Measurements from ENCODE around the gene TAF8. TPM values are rescaled to one million over a fixed set of nuclear protein-coding genes. Genes with fewer than 3 reads are reported as not detected.

TAF8 gene
- total RNA-seq, 2 donors from 2014 or later = 20.5 to 25.3 TPM

- intact Hi-C loops (cut with DNase I) = no loop called here
- ATAC-seq (peak; percentile 50 to 64), DNase-seq (no peak)
Observed at GRCh38 chr6:42086046-42087035, 36.0 kb downstream of the TAF8 start.

- ATAC-seq (peak; percentile 85 to 93), DNase-seq (peak; percentile 47)
- intact Hi-C loops (cut with DNase I) = no loop called here
Observed at GRCh38 chr6:42088101-42088591, 37.8 kb downstream of the TAF8 start.

GRCh38 chr6:42090819-42091717, 40.7 kb downstream of the TAF8 start:
- ATAC-seq (no peak), DNase-seq (no peak)
- intact Hi-C loops (cut with DNase I) = no loop called here

- intact Hi-C loops (cut with DNase I) = no loop called here
- DNase-seq (no peak), ATAC-seq (no peak)
Observed at GRCh38 chr6:42091718-42092023, 41.3 kb downstream of the TAF8 start.

- peak; percentile 80 to 90 for ATAC-seq
- intact Hi-C loops (cut with DNase I) = no loop called here
- peak; percentile 45 for DNase-seq
Observed at GRCh38 chr6:42093582-42094329, 43.4 kb downstream of the TAF8 start.

- no peak for DNase-seq
- no peak for ATAC-seq
- intact Hi-C loops (cut with DNase I) = no loop called here
Observed at GRCh38 chr6:42095094-42095493, 44.8 kb downstream of the TAF8 start.

GRCh38 chr6:42095776-42096541, 45.6 kb downstream of the TAF8 start:
- intact Hi-C loops (cut with DNase I) = no loop called here
- DNase-seq (no peak), ATAC-seq (no peak)

GRCh38 chr6:42099340-42100028, 49.2 kb downstream of the TAF8 start:
- DNase-seq (peak; percentile 36), ATAC-seq (peak; percentile 28 to 83)
- intact Hi-C loops (cut with DNase I) = no loop called here

GRCh38 chr6:42100029-42100901, 49.9 kb downstream of the TAF8 start:
- DNase-seq (no peak), ATAC-seq (peak in 1 of 2 donors; percentile 56)
- intact Hi-C loops (cut with DNase I) = no loop called here

- ATAC-seq (no peak), DNase-seq (no peak)
- intact Hi-C loops (cut with DNase I) = no loop called here
Observed at GRCh38 chr6:42101186-42101657, 50.9 kb downstream of the TAF8 start.

- no peak for ATAC-seq
Observed at GRCh38 chr6:42103216-42103615, 52.9 kb downstream of the TAF8 start.

GRCh38 chr6:42103753-42104094, 53.4 kb downstream of the TAF8 start:
- intact Hi-C loops (cut with DNase I) = no loop called here
- no peak for DNase-seq
- no peak for ATAC-seq

More at GRCh38 chr6:42103216-42103615, 52.9 kb downstream of the TAF8 start:
- intact Hi-C loops (cut with DNase I) = no loop called here
- no peak for DNase-seq

- intact Hi-C loops (cut with DNase I) = no loop called here
- peak; percentile 66 to 87 for ATAC-seq
- peak; percentile 69 for DNase-seq
Observed at GRCh38 chr6:42104095-42104803, 53.9 kb downstream of the TAF8 start.

GRCh38 chr6:42104804-42105125, 54.4 kb downstream of the TAF8 start:
- no peak for ATAC-seq
- intact Hi-C loops (cut with DNase I) = no loop called here

GRCh38 chr6:42105156-42105648, 54.9 kb downstream of the TAF8 start:
- ATAC-seq (no peak), DNase-seq (no peak)
- intact Hi-C loops (cut with DNase I) = no loop called here

More at GRCh38 chr6:42104804-42105125, 54.4 kb downstream of the TAF8 start:
- DNase-seq = no peak

- ATAC-seq = no peak
- DNase-seq = no peak
- intact Hi-C loops (cut with DNase I) = no loop called here
Observed at GRCh38 chr6:42105709-42106108, 55.4 kb downstream of the TAF8 start.
